Natural killer cell (primary cell): ENCODE results near the gene SMIM38. TPM values are rescaled to one million over a fixed set of nuclear protein-coding genes. Genes with fewer than 3 reads are reported as not detected.

Experiments
- ATAC-seq, 3 donors: fragments of 150-1000 bp in 2 of 3; fragments of 200-7000 bp in 1 of 3; cut with Tn5 transposase; 1 replicate in 1 of 3; 2 replicates in 2 of 3; pipeline ENCODE4 v1.10.0; 2021; ENCODE audit warnings: mild to moderate bottlenecking in 2 of 3, moderate library complexity in 2 of 3
- DNase-seq, 2 donors: peaks; one replicate each; pipeline versions ENCODE4 v3.0.0 to v3.0.0-alpha.2; 2013 to 2021; ENCODE audit warnings: mixed read lengths in 1 of 2
- H3K27ac ChIP-seq: one replicate; pipeline ENCODE4 v1.5.1; 2013; ENCODE audit warnings: mild to moderate bottlenecking, low read length
- H3K27me3 ChIP-seq: one replicate; pipeline ENCODE4 v1.6.1; 2013; ENCODE audit warnings: low read length; ENCODE audit not compliant: control insufficient read depth, insufficient read depth
- H3K36me3 ChIP-seq: one replicate; pipeline ENCODE4 v1.6.1; 2013; ENCODE audit warnings: low read length; ENCODE audit not compliant: control insufficient read depth, insufficient read depth
- H3K4me1 ChIP-seq: one replicate; pipeline ENCODE4 v1.6.1; 2013; ENCODE audit warnings: low read length; ENCODE audit not compliant: control insufficient read depth, insufficient read depth
- H3K4me3 ChIP-seq: one replicate; pipeline ENCODE4 v1.5.1; 2013; ENCODE audit warnings: low read length
- H3K9me3 ChIP-seq: one replicate; pipeline ENCODE4 v1.6.1; 2013; ENCODE audit warnings: low read length; ENCODE audit not compliant: control insufficient read depth, insufficient read depth
- H3K27ac Mint-ChIP-seq, 2 donors: one replicate each; pipeline ENCODE4 v1.8.0; 2022; ENCODE audit warnings: mild to moderate bottlenecking in 2 of 2, mixed read lengths in 2 of 2, moderate library complexity in 1 of 2
- H3K27me3 Mint-ChIP-seq, 2 donors: one replicate each; pipeline ENCODE4 v1.8.0; 2022; ENCODE audit warnings: low read depth in 2 of 2, mixed read lengths in 2 of 2
- H3K36me3 Mint-ChIP-seq: one replicate; pipeline ENCODE4 v1.8.0; 2022; ENCODE audit warnings: mixed read lengths
- H3K4me1 Mint-ChIP-seq, 2 donors: one replicate each; pipeline ENCODE4 v1.8.0; 2022; ENCODE audit warnings: mixed read lengths in 2 of 2
- H3K4me3 Mint-ChIP-seq: one replicate; pipeline ENCODE4 v1.8.0; 2022; ENCODE audit warnings: mild to moderate bottlenecking, moderate library complexity, mixed read lengths
- H3K9me3 Mint-ChIP-seq, 2 donors: one replicate each; pipeline ENCODE4 v1.8.0; 2022; ENCODE audit warnings: mixed read lengths in 2 of 2
- WGBS: methylation state at CpG from one replicate; pipeline ENCODE4 v1.1.7; 2013; ENCODE audit warnings: missing lambda C conversion rate; ENCODE audit not compliant: insufficient coverage; 5-methylcytosine and 5-hydroxymethylcytosine counted together
- intact Hi-C: fragments of 100-400 bp; cut with micrococcal nuclease; formaldehyde crosslinking; loops from one replicate; pipeline ENCODE4 v1.14.2; 2022
- total RNA-seq, 4 donors: library from RNA; stranded (reverse); fragments of 120-200 nt in 1 of 4; gene quantifications; one replicate each; pipeline versions ENCODE4 v1.2.3 to v1.2.4, GENCODE V29; 2013 to 2022
- TF ChIP-seq, protein P1 (sequence below): fragments of 200-600 bp; IDR thresholded peaks from one replicate; pipeline ENCODE4 v1.8.0; 2022; ENCODE audit warnings: antibody characterized with exemption

SMIM38 gene
- total RNA-seq, 3 donors from 2014 or later (not counting 1 experiment from before 2014, with no cell fraction given), result 0.23 to 0.42 (median 0.40) TPM

DNA sequence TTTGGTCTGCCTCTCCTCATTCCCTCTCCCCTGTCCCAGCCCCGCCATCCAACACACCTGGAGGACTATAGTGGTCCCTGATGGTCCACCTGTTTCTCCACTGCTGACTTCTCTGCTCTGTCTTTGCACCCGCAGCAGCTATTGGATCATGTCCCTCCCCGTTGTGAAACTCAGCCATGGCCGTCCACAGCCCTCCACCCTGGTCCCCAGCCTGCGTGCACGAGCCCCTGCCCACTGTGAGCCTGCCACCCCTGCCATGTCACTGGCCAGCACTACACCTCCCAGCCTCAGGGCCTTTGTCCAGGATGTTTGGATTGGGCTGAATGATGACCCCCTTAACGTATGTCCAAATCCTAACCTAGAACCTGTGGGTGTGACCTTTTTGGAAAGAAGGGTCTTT, 47.7 kb upstream of the SMIM38 start:
- intact Hi-C loops, result no loop called here

DNA sequence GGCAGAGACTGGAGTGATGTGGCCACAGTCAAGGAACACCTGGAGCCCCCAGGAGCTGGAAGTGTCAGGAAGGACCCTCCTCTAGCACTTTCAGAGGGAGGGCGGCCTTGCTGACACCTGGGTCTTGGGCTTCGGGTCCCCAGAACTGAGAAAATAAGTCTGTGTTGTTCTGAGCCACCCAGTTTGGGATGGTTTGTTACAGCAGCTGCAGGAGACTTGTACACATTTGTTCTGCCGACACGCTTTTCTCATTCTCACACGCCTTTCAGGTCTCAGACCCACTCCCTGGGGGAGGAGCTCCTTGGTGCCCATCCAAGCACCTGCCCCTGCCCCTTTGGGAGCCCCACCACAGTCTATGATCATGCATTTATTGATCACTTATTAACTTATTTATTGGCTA, 47.2 kb upstream of the SMIM38 start:
- Mint-ChIP-seq H3K36me3 (no peaks in the 10 kb centered on the region), H3K4me3 (no peak overlapping the region)
- intact Hi-C loops, result no loop called here

More for the DNA sequence above, 47.7 kb upstream of the SMIM38 start:
- Histone ChIP-seq H3K4me3 (no peak overlapping the region), H3K27me3 (no peaks in the 10 kb centered on the region), H3K36me3 (no peaks in the 10 kb centered on the region), H3K27ac (no peak overlapping the region), H3K4me1 (no peaks in the 10 kb centered on the region), H3K9me3 (no peaks in the 10 kb centered on the region)
- H3K27me3 Mint-ChIP-seq, result peaks cover 0 to 7% of the 10 kb centered on the region in 2 donors
- ATAC-seq (no peak), DNase-seq (no peak)
- no peaks in the 10 kb centered on the region for H3K36me3 Mint-ChIP-seq
- no peaks in the 10 kb centered on the region for H3K4me1 Mint-ChIP-seq
- H3K9me3 Mint-ChIP-seq, result peaks cover 0 to 6% of the 10 kb centered on the region in 2 donors
- TF ChIP-seq, protein P1, sequence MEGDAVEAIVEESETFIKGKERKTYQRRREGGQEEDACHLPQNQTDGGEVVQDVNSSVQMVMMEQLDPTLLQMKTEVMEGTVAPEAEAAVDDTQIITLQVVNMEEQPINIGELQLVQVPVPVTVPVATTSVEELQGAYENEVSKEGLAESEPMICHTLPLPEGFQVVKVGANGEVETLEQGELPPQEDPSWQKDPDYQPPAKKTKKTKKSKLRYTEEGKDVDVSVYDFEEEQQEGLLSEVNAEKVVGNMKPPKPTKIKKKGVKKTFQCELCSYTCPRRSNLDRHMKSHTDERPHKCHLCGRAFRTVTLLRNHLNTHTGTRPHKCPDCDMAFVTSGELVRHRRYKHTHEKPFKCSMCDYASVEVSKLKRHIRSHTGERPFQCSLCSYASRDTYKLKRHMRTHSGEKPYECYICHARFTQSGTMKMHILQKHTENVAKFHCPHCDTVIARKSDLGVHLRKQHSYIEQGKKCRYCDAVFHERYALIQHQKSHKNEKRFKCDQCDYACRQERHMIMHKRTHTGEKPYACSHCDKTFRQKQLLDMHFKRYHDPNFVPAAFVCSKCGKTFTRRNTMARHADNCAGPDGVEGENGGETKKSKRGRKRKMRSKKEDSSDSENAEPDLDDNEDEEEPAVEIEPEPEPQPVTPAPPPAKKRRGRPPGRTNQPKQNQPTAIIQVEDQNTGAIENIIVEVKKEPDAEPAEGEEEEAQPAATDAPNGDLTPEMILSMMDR, result no peak
- 90% methylated on average over 7 of the region's 7 CpGs for WGBS
- no peak overlapping the region for H3K4me3 Mint-ChIP-seq
- H3K27ac Mint-ChIP-seq, result no peak overlapping the region

DNA sequence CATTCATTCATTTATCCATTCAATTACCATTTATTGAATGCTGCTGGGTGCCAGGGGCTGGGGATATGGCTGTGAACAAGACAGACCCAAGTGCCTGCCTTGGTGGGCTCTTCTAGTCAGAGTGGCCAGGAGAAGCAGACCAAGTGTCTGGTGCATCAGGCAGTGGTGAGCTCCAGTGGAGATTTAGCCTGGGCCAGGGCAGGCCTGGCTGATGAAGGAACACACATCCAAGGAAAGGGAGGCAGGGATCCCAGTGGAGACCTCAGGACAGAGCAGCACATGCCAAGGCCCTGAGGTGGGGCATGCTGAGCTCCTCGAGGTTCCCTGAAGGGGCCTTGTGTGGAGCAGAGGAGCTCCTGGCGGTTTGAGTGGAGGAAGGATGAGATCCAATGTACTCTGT, 46.6 kb upstream of the SMIM38 start:
- H3K36me3 Mint-ChIP-seq, result no peaks in the 10 kb centered on the region
- no peak overlapping the region for H3K4me3 Mint-ChIP-seq
- H3K9me3 Mint-ChIP-seq, result peaks cover 0 to 6% of the 10 kb centered on the region in 2 donors
- H3K27ac Mint-ChIP-seq, result no peak overlapping the region
- Histone ChIP-seq H3K9me3 (no peaks in the 10 kb centered on the region), H3K4me3 (no peak overlapping the region), H3K27me3 (no peaks in the 10 kb centered on the region), H3K27ac (no peak overlapping the region), H3K4me1 (no peaks in the 10 kb centered on the region), H3K36me3 (no peaks in the 10 kb centered on the region)
- no peak for ATAC-seq
- peaks cover 0 to 7% of the 10 kb centered on the region in 2 donors for H3K27me3 Mint-ChIP-seq
- intact Hi-C loops, result no loop called here
- WGBS, result 88% methylated on average over 2 of the region's 2 CpGs
- no peaks in the 10 kb centered on the region for H3K4me1 Mint-ChIP-seq
- TF ChIP-seq, protein P1, result no peak
- no peak for DNase-seq

More for the DNA sequence above, 47.2 kb upstream of the SMIM38 start:
- Mint-ChIP-seq H3K9me3 (peaks cover 0 to 6% of the 10 kb centered on the region in 2 donors), H3K27ac (no peak overlapping the region), H3K4me1 (no peaks in the 10 kb centered on the region), H3K27me3 (peaks cover 0 to 7% of the 10 kb centered on the region in 2 donors)
- Histone ChIP-seq H3K27me3 (no peaks in the 10 kb centered on the region), H3K9me3 (no peaks in the 10 kb centered on the region), H3K36me3 (no peaks in the 10 kb centered on the region), H3K4me1 (no peaks in the 10 kb centered on the region), H3K27ac (no peak overlapping the region), H3K4me3 (no peak overlapping the region)
- 84% methylated on average over 5 of the region's 5 CpGs for WGBS
- ATAC-seq, result no peak
- DNase-seq, result no peak
- TF ChIP-seq, protein P1, result no peak

DNA sequence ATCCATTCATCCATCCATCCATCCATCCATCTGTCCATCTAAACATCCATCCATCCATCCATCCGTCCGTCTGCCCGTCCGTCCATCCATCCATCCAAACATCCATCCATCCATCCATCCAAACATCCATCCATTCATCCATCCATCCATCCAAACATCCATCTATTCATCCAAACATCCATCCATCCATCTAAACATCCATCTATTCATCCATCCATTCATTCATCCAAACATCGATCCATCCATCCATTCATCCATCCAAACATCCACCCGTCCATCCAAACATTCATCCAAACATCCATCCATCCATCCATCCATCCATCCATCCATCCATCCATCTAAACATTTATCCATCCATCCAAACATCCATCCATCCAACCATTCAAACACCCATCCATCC, 45.3 kb upstream of the SMIM38 start:
- H3K36me3 Mint-ChIP-seq, result no peaks in the 10 kb centered on the region
- intact Hi-C loops, result no loop called here
- 97% methylated on average over 6 of the region's 6 CpGs for WGBS
- peaks cover 0 to 7% of the 10 kb centered on the region in 2 donors for H3K27me3 Mint-ChIP-seq
- Histone ChIP-seq H3K9me3 (no peaks in the 10 kb centered on the region), H3K27me3 (no peaks in the 10 kb centered on the region), H3K27ac (no peak overlapping the region), H3K4me3 (no peak overlapping the region), H3K4me1 (no peaks in the 10 kb centered on the region), H3K36me3 (no peaks in the 10 kb centered on the region)
- TF ChIP-seq, protein P1, result no peak
- no peak overlapping the region for H3K27ac Mint-ChIP-seq
- no peak overlapping the region for H3K4me3 Mint-ChIP-seq
- ATAC-seq, result no peak
- peaks cover 0 to 6% of the 10 kb centered on the region in 2 donors for H3K9me3 Mint-ChIP-seq
- DNase-seq, result no peak
- H3K4me1 Mint-ChIP-seq, result no peaks in the 10 kb centered on the region
